NCI-H748 (cell line): ENCODE measurements around the gene IFI27L1.
A peak's percentile ranks its signal among the peaks of the same experiment; 100 is the strongest.

Experiments used
- DNase-seq: peaks from one replicate; lab custom pipeline; 2025; ENCODE audit not compliant: unreplicated experiment; lab: John Stamatoyannopoulos, UW

The IFI27L1 gene

DNA sequence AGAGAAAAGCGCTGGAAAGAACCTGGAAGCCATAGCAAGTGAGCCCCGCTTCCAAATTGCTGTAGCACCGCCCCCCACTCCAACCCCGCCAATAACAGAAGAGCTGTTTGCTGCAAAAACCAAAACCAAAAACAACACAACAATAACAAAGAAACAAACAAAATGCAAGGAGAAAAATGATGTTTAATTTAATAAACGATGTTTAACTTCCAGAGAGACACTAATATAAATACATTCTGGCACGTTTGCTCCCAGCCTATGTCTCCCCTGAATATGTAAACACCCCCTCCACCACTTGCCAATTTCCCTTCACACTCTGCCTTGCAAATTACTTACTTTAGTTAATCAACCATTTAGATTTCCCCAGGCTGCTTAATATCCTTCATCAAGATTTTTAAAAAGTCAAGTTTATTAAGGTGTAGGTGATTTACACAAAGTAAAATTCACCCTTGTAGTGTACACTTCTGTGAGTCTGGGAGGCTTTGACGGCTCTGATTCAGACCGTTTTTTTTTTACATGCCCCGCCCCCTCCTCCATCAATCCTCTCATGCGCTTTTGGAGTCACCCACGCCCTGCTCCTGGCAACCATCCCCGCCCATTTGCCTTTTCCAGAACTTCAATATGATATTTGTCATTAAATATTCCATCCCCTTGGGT, 48.8 kb downstream of the IFI27L1 start:
- peak; percentile 81 for DNase-seq

DNA sequence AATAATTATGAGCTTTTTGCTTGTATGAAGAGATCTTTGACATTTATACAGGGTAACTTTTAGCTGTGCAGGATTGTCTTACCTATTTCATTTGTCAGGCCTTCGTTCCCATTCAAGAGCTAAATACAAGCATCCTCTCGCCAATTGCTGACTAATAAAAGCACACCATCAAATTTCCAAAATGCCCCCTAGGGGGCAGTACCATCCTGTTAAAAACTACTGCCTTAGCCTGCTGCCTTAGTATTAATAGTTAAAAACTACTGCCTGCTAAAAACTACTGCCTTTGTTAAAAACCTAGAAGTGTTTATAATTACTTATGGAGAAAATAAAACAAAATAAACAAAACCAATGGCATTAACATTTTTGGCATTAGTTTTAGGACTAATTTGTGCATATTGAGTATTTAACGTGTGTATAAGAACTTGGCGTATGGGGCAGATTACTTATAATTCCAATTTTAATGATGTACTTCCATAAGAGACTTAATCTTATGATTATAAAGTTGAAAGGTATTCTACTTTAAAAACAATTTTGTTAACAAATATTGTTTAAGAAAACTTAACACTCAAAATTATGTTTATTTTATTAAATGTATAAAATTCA, 51.3 kb downstream of the IFI27L1 start:
- peak; percentile 84 for DNase-seq

DNA sequence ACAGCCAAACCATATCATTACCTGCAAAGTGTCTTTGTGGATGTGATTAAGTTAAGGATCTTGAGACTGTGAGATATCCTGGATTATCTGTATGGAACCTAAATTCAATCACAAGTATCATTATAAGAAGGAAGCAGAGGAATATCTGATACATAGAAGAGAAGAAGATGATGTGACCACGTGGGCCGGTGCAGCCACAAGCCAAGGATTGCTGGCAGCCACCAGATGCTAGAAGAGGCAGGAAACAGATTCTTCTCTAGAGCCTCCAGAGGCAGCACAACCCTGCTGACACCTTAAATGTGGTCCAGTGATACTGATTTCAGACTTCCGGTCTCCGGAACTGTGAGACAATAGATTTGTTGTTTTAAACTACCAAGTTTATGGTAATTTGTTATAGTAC, 54.4 kb downstream of the IFI27L1 start:
- DNase-seq = no peak

GRCh38 chr14:94136575-94137331, 55.6 kb downstream of the IFI27L1 start:
- peak; percentile 93 for DNase-seq

DNA sequence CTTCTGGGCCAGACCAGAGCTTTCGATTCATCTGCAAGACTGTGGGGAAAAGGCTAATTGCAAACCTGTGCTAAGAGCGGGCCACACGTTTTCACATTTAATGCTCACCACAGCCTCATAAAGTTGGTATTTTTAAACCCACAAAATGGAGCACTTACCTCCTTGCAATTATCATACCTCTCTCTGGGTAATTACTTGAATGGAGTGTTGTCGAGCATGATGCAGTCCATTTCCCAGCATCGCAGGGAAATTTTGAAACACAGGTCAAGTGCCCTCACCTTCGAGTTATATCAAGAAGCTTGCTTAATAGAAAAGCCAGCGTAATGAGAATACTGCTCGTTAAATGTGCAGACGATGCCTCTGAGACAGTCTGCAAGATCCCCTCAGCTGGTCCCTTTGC, 57.1 kb downstream of the IFI27L1 start:
- peak; percentile 57 for DNase-seq

DNA sequence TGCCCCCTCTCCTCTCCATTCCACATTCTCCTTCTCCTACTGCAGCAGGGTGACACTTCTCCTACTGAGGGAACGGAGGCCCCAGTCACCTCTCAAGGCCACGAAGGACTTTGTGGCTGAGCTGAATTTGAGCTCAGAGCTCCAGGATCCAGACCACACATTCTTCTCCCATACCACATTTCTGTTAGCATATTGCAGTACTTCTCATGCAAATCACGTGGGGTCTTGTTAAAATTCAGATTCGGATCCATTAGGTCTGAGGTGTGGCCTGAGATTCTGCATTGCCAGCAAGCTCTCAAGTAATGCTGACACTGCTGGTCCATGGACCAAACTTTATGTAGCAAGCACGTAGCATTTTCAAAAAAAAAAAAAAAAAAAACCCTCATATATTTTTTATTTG, 57.9 kb downstream of the IFI27L1 start:
- DNase-seq = no peak

- DNase-seq = no peak
Observed at GRCh38 chr14:94139421-94139820, 58.3 kb downstream of the IFI27L1 start.

GRCh38 chr14:94142247-94142646, 61.1 kb downstream of the IFI27L1 start:
- DNase-seq = no peak

DNA sequence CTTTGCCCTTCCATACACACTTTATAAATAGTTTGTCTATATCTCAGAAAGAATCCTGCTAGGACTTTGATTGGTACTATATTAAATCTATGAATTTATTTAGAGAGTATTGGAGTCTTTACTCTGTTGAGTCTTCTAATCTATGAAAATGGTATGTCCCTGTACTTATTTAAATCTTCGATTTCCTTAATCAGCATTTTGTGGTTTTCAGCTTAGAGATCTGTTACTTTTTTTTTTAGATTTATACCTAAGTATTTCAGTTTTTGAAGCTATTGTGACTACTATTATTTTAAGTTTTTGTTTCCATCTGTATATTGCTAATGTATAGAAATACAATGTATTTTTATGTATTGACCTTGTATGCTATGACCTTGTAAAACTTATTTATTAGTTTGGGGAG, 61.7 kb downstream of the IFI27L1 start:
- DNase-seq = no peak

DNA sequence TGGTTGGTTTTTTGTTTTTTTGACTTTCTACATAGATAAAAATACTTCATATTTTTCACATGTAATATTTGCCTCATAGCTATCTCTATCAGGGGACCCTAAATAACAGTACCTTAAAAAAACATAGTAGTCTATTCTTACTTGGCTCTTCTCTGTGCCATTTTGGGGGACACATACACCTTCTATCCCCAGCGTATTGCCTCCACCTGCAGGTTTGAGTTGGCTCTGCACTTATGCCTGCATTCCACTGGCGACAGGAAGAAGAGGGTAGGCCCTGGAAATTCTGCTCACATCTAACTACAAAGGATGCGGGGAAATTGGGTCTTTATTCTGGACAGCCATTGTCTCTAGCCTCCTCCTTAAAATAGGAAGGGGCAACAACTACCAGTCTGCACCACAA, 62.1 kb downstream of the IFI27L1 start:
- peak; percentile 26 for DNase-seq

- no peak for DNase-seq
Observed at GRCh38 chr14:94143711-94144110, 62.6 kb downstream of the IFI27L1 start.

GRCh38 chr14:94144765-94145164, 63.7 kb downstream of the IFI27L1 start:
- DNase-seq = no peak

DNA sequence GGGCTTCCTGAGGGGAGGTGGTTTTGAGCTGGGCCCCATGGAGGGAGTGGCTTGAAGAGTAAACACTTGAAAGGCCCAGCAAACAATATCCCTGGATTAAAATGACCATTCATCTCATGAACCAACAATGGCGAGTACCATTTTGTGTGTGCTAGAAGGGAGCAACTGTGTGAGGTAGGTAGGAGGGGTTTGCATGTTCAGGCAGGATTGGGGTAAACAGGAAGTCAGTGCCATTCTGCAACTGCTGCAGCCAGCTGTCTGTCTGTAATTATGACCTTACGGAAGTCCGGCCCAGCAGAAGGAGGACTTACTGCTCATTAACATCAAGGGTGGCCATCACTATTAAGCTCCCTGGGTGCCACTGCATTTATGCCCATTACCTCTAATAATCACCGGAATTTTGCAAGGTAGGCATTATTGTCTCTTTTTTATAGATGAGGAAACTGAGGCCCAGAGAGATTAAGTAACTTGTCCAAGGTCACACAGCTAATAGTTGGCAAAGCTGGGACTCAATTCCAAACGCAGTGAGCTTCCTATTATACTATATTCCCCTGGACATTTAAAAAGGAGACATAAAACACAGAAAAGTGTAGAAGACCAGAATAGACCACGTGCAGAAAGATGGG, 64.9 kb downstream of the IFI27L1 start:
- peak; percentile 100 for DNase-seq
